Suprapubic skin (tissue), 4 donors: ENCODE results near the gene GAK. TPM values are rescaled to one million over a fixed set of nuclear protein-coding genes. Genes with fewer than 3 reads are reported as not detected.

ENCODE experiments used
- DNase-seq, 2 donors: peaks; one replicate each; pipeline ENCODE4 v3.0.0-alpha.2; 2019; ENCODE audit warnings: low spot score in 2 of 2
- H3K27ac ChIP-seq: fragments of 200-600 bp; sonication (generic); one replicate; pipeline ENCODE4 v1.5.1; 2019
- H3K27me3 ChIP-seq: fragments of 200-600 bp; sonication (generic); one replicate; pipeline ENCODE4 v1.5.1; 2019
- H3K36me3 ChIP-seq: fragments of 200-600 bp; sonication (generic); one replicate; pipeline ENCODE4 v1.5.1; 2019
- H3K4me1 ChIP-seq: fragments of 200-600 bp; sonication (generic); one replicate; pipeline ENCODE4 v1.5.1; 2019
- H3K4me3 ChIP-seq: fragments of 200-600 bp; sonication (generic); one replicate; pipeline ENCODE4 v1.5.1; 2019; ENCODE audit warnings: mild to moderate bottlenecking
- H3K9me3 ChIP-seq: fragments of 200-600 bp; sonication (generic); one replicate; pipeline ENCODE4 v1.5.1; 2019
- CTCF ChIP-seq, 2 donors: fragments of 200-600 bp in 1 of 2; fragments of 450-650 bp in 1 of 2; sonication (generic) in 1 of 2; IDR thresholded peaks; one replicate each; pipeline ENCODE4 v1.5.1; 2016 to 2019; ENCODE audit warnings: antibody characterized with exemption in 2 of 2, mild to moderate bottlenecking in 1 of 2, moderate library complexity in 1 of 2
- EP300 ChIP-seq: sonication (generic); formaldehyde crosslinking; IDR thresholded peaks from one replicate; pipeline ENCODE4 v1.6.1; 2017; ENCODE audit warnings: antibody characterized with exemption
- POLR2A ChIP-seq, 2 donors: fragments of 450-650 bp; IDR thresholded peaks; one replicate each; pipeline ENCODE4 v1.6.1; 2017; ENCODE audit warnings: antibody characterized with exemption in 2 of 2, mild to moderate bottlenecking in 2 of 2, moderate library complexity in 2 of 2
- POLR2AphosphoS5 ChIP-seq, 3 donors: sonication (generic); formaldehyde crosslinking; IDR thresholded peaks; one replicate each; pipeline ENCODE4 v1.6.1; 2017; ENCODE audit warnings: antibody characterized with exemption in 3 of 3
- WGBS: methylation state at CpG from one replicate; pipeline ENCODE4 v1.1.5; 2018; 5-methylcytosine and 5-hydroxymethylcytosine counted together
- total RNA-seq, 4 donors: library from RNA; depleted of rRNA; stranded (reverse); fragments of >200 nt; gene quantifications; one replicate each; pipeline ENCODE4 v1.1.0, GENCODE V29; 2016

GAK gene
- total RNA-seq, 4 donors from 2014 or later = 108 to 166 (median 132) TPM

GRCh38 chr4:880684-881405 is 51.3 kb downstream of the GAK start:
- no peak overlapping the region for H3K4me3 ChIP-seq
- H3K27me3 ChIP-seq = no peaks in the 10 kb centered on the region
- H3K4me1 ChIP-seq = no peaks in the 10 kb centered on the region
- H3K36me3 ChIP-seq = peaks cover 100% of the 10 kb centered on the region
- H3K9me3 ChIP-seq = no peaks in the 10 kb centered on the region
- no peak for TF ChIP-seq CTCF (IDR thresholded peaks at IDR 0.05)
- TF ChIP-seq POLR2A (IDR thresholded peaks at IDR 0.05) = no peak
- TF ChIP-seq EP300 = no peak
- TF ChIP-seq POLR2AphosphoS5 (IDR thresholded peaks at IDR 0.05) = no peak
- 88% methylated on average over 10 of the region's 17 CpGs for WGBS
- no peak for DNase-seq
- H3K27ac ChIP-seq = no peak overlapping the region

- no peaks in the 10 kb centered on the region for H3K4me1 ChIP-seq
- no peak overlapping the region for H3K27ac ChIP-seq
- DNase-seq = no peak
- peaks cover 100% of the 10 kb centered on the region for H3K36me3 ChIP-seq
- no peak for TF ChIP-seq EP300
- TF ChIP-seq POLR2A (IDR thresholded peaks at IDR 0.05) = no peak
- TF ChIP-seq CTCF (IDR thresholded peaks at IDR 0.05) = no peak
- no peak for TF ChIP-seq POLR2AphosphoS5 (IDR thresholded peaks at IDR 0.05)
- WGBS = 92% methylated on average over 12 of the region's 12 CpGs
- no peaks in the 10 kb centered on the region for H3K9me3 ChIP-seq
- no peaks in the 10 kb centered on the region for H3K27me3 ChIP-seq
- H3K4me3 ChIP-seq = no peak overlapping the region
Measured at GRCh38 chr4:879729-880077, 52.4 kb downstream of the GAK start.

- Histone ChIP-seq H3K27ac (no peak overlapping the region), H3K27me3 (no peaks in the 10 kb centered on the region), H3K36me3 (peaks cover 100% of the 10 kb centered on the region), H3K9me3 (no peaks in the 10 kb centered on the region), H3K4me1 (no peaks in the 10 kb centered on the region), H3K4me3 (no peak overlapping the region)
- 86% methylated on average over 22 of the region's 23 CpGs for WGBS
- no peak for DNase-seq
- TF ChIP-seq POLR2AphosphoS5 (IDR thresholded peaks at IDR 0.05) (no peak), CTCF (IDR thresholded peaks at IDR 0.05) (no peak), POLR2A (IDR thresholded peaks at IDR 0.05) (no peak), EP300 (no peak)
Measured at GRCh38 chr4:878796-879728, 53.1 kb downstream of the GAK start.

- Histone ChIP-seq H3K36me3 (peaks cover 98% of the 10 kb centered on the region), H3K4me3 (no peak overlapping the region), H3K9me3 (no peaks in the 10 kb centered on the region), H3K27me3 (no peaks in the 10 kb centered on the region), H3K4me1 (no peaks in the 10 kb centered on the region), H3K27ac (no peak overlapping the region)
- no peak for TF ChIP-seq CTCF (IDR thresholded peaks at IDR 0.05)
- no peak for TF ChIP-seq EP300
- TF ChIP-seq POLR2AphosphoS5 (IDR thresholded peaks at IDR 0.05) = no peak
- no peak for TF ChIP-seq POLR2A (IDR thresholded peaks at IDR 0.05)
- no peak for DNase-seq
- 89% methylated on average over 22 of the region's 25 CpGs for WGBS
Measured at GRCh38 chr4:877502-877901, 54.6 kb downstream of the GAK start.

GRCh38 chr4:876780-877179 is 55.3 kb downstream of the GAK start:
- Histone ChIP-seq H3K9me3 (no peaks in the 10 kb centered on the region), H3K4me3 (no peak overlapping the region), H3K36me3 (peaks cover 97% of the 10 kb centered on the region), H3K4me1 (no peaks in the 10 kb centered on the region), H3K27me3 (no peaks in the 10 kb centered on the region), H3K27ac (no peak overlapping the region)
- DNase-seq = no peak
- TF ChIP-seq POLR2A (IDR thresholded peaks at IDR 0.05) = no peak
- TF ChIP-seq POLR2AphosphoS5 (IDR thresholded peaks at IDR 0.05) = no peak
- TF ChIP-seq CTCF (IDR thresholded peaks at IDR 0.05) = no peak
- no peak for TF ChIP-seq EP300
- WGBS = 95% methylated on average over 23 of the region's 24 CpGs
